ENCODE data around the gene SYK.

- TF ChIP-seq POLR2AphosphoS5 (IDR thresholded peaks at IDR 0.05; ENCODE audit: low read depth, low read length) (no peak), REST (IDR thresholded peaks at IDR 0.05; ENCODE audit: insufficient read depth in 1 of 2, low read depth in 2 of 2, low read length in 2 of 2) (no peak), TAF1 (IDR thresholded peaks at IDR 0.05; ENCODE audit: borderline replicate concordance, insufficient read depth, low read length) (no peak), SIN3A (IDR thresholded peaks at IDR 0.05; ENCODE audit: borderline replicate concordance, insufficient read depth, low read length) (no peak)
These were observed 53.7 kb downstream of the SYK start for GRCh38 chr9:90855208-90855902.

Measured in PFSK-1 (cell line).